ENCODE measurements around the gene PLB1. TPM values are rescaled to one million over a fixed set of nuclear protein-coding genes. Genes with fewer than 3 reads are reported as not detected.
"Not testable (repeated sequence)": the region's sequence is repeated elsewhere in the genome, so short reads cannot be mapped to it uniquely, and the experiment has no call there.

PLB1 gene
- total RNA-seq, 2 donors from 2014 or later, result 7.4 to 9.6 TPM

DNA sequence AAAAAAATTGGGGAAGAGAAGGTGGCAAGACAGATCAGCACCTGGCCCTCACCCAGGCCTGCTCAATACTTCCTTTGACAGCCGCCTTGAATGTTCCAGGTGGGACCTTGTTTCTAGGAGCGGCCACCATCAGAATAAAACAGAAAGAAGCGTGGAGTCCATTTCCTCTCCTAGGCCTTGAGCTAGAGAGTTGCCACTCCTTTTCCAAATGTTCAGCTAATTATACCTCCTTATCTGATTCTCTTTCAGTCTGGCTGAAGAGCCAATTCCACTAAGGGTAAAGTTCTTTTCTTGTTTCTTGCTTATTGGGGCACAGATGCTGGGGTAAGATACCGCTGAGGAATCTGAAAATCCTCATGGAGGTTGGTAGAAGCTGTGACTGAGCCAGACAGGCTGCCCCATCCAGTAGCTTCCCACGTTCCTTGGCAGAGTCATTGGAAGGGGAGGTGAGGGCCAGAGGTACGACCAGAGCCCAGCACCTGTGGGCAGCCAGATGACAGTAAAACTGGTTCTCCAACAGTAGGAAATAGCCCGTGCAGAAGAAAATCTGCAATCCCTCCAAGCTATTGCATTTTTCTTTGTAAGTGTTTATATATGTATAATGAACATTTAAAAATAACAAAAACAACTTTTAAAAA is 51.5 kb downstream of the PLB1 start:
- no peak for DNase-seq (ENCODE audit: low spot score)
- H3K27me3 ChIP-seq (replicated peaks; ENCODE audit: insufficient read depth), result no peaks in the 10 kb centered on the region
- H3K36me3 ChIP-seq, result no peaks in the 10 kb centered on the region
- 59% methylated on average over 7 of the region's 7 CpGs for WGBS
- H3K4me3 ChIP-seq, result no peak overlapping the region
- no peaks in the 10 kb centered on the region for H3K9me3 ChIP-seq
- intact Hi-C loops (cut with DNase I), result no loop called here
- H3K4me1 ChIP-seq (replicated peaks), result no peaks in the 10 kb centered on the region
- no peak overlapping the region for H3K27ac ChIP-seq
- TF ChIP-seq POLR2AphosphoS5 (IDR thresholded peaks at IDR 0.05) (no peak), POLR2A (IDR thresholded peaks at IDR 0.05) (no peak)
- TF ChIP-seq, protein P1, sequence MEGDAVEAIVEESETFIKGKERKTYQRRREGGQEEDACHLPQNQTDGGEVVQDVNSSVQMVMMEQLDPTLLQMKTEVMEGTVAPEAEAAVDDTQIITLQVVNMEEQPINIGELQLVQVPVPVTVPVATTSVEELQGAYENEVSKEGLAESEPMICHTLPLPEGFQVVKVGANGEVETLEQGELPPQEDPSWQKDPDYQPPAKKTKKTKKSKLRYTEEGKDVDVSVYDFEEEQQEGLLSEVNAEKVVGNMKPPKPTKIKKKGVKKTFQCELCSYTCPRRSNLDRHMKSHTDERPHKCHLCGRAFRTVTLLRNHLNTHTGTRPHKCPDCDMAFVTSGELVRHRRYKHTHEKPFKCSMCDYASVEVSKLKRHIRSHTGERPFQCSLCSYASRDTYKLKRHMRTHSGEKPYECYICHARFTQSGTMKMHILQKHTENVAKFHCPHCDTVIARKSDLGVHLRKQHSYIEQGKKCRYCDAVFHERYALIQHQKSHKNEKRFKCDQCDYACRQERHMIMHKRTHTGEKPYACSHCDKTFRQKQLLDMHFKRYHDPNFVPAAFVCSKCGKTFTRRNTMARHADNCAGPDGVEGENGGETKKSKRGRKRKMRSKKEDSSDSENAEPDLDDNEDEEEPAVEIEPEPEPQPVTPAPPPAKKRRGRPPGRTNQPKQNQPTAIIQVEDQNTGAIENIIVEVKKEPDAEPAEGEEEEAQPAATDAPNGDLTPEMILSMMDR (IDR thresholded peaks at IDR 0.05), result no peak

GRCh38 chr2:28547906-28548600 is 52.2 kb downstream of the PLB1 start:
- DNase-seq (ENCODE audit: low spot score), result no peak
- Histone ChIP-seq H3K27me3 (replicated peaks; ENCODE audit: insufficient read depth) (no peaks in the 10 kb centered on the region), H3K36me3 (no peaks in the 10 kb centered on the region), H3K27ac (no peak overlapping the region), H3K9me3 (no peaks in the 10 kb centered on the region), H3K4me1 (replicated peaks) (no peaks in the 10 kb centered on the region), H3K4me3 (no peak overlapping the region)
- 81% methylated on average over 10 of the region's 10 CpGs for WGBS
- TF ChIP-seq, protein P1 (IDR thresholded peaks at IDR 0.05), result no peak
- TF ChIP-seq POLR2A (IDR thresholded peaks at IDR 0.05) (no peak), POLR2AphosphoS5 (IDR thresholded peaks at IDR 0.05) (no peak)
- intact Hi-C loops (cut with DNase I), result no loop called here

DNA sequence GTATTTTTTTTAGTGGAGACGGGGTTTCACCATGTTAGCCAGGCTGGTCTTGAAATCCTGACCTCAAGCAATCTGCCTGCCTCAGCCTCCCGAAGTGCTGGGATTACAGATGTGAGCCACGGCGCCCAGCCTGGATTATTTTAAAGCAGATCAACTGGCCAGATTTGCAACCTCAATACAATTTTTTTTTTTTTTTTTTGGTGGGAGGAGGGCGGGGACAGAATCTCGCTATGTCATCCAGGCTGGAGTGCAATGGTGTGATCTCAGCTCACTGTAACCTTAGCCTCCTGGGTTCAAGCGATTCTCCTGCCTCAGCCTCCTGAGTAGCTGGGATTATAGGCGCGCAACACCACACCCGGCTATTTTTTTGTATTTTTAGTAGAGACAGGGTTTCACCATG is 54.5 kb downstream of the PLB1 start:
- H3K4me1 ChIP-seq (replicated peaks); DNase-seq (ENCODE audit: low spot score); H3K36me3 ChIP-seq; H3K27me3 ChIP-seq (replicated peaks; ENCODE audit: insufficient read depth); H3K27ac ChIP-seq; H3K9me3 ChIP-seq; intact Hi-C loops (cut with DNase I); H3K4me3 ChIP-seq: not testable (repeated sequence)
- 93% methylated on average over 10 of the region's 10 CpGs for WGBS

GRCh38 chr2:28552045-28552823 is 56.4 kb downstream of the PLB1 start:
- intact Hi-C loops (cut with DNase I), result no loop called here
- Histone ChIP-seq H3K27me3 (replicated peaks; ENCODE audit: insufficient read depth) (no peaks in the 10 kb centered on the region), H3K4me3 (no peak overlapping the region), H3K4me1 (replicated peaks) (no peaks in the 10 kb centered on the region), H3K27ac (no peak overlapping the region), H3K36me3 (no peaks in the 10 kb centered on the region), H3K9me3 (no peaks in the 10 kb centered on the region)
- no peak for DNase-seq (ENCODE audit: low spot score)
- WGBS, result 65% methylated on average over 3 of the region's 3 CpGs
- TF ChIP-seq POLR2AphosphoS5 (IDR thresholded peaks at IDR 0.05) (no peak), POLR2A (IDR thresholded peaks at IDR 0.05) (no peak)
- TF ChIP-seq, protein P1 (IDR thresholded peaks at IDR 0.05), result no peak

GRCh38 chr2:28556303-28556702 is 60.4 kb downstream of the PLB1 start:
- H3K9me3 ChIP-seq, result no peaks in the 10 kb centered on the region
- no peaks in the 10 kb centered on the region for H3K27me3 ChIP-seq (replicated peaks; ENCODE audit: insufficient read depth)
- WGBS, result 90% methylated on average over 4 of the region's 4 CpGs
- H3K36me3 ChIP-seq, result no peaks in the 10 kb centered on the region
- DNase-seq (ENCODE audit: low spot score), result no peak
- no peak overlapping the region for H3K27ac ChIP-seq
- intact Hi-C loops (cut with DNase I), result no loop called here
- H3K4me3 ChIP-seq, result no peak overlapping the region
- H3K4me1 ChIP-seq (replicated peaks), result no peaks in the 10 kb centered on the region
- TF ChIP-seq POLR2A (IDR thresholded peaks at IDR 0.05), result no peak
- TF ChIP-seq, protein P1 (IDR thresholded peaks at IDR 0.05), result no peak
- TF ChIP-seq POLR2AphosphoS5 (IDR thresholded peaks at IDR 0.05), result no peak

Data from prostate gland (tissue), 2 donors.